ENCODE measurements around the gene HOXC11. TPM values are rescaled to one million over a fixed set of nuclear protein-coding genes. Genes with fewer than 3 reads are reported as not detected.

Gene HOXC11
- total RNA-seq, 4 donors from 2014 or later = 0.20 to 0.63 (median 0.60) TPM; not detected in 1

GRCh38 chr12:53929527-53929926 lies 43.4 kb upstream of the HOXC11 start:
- 11% methylated on average over 4 of the region's 4 CpGs for WGBS, 2 donors
- TF ChIP-seq CTCF (IDR thresholded peaks at IDR 0.05) (no peak), POLR2A (IDR thresholded peaks at IDR 0.05) (no peak), EP300 (IDR thresholded peaks at IDR 0.05) (no peak)

GRCh38 chr12:53930591-53931255 lies 42.2 kb upstream of the HOXC11 start:
- no peaks in the 10 kb centered on the region for H3K36me3 ChIP-seq
- 8 to 10% methylated on average over 30 of the region's 30 CpGs for WGBS, 2 donors
- H3K9me3 ChIP-seq = no peaks in the 10 kb centered on the region
- H3K4me1 ChIP-seq = peaks cover 0 to 17% (median 5%) of the 10 kb centered on the region in 4 donors
- DNase-seq (ENCODE audit: low spot score in 2 of 2) = no peak
- H3K27me3 ChIP-seq = peaks cover 4 to 100% of the 10 kb centered on the region in 2 donors
- no peak overlapping the region for H3K4me3 ChIP-seq
- no peak for TF ChIP-seq CTCF (IDR thresholded peaks at IDR 0.05)
- no peak for TF ChIP-seq POLR2A (IDR thresholded peaks at IDR 0.05)
- no peak for TF ChIP-seq EP300 (IDR thresholded peaks at IDR 0.05)
- H3K27ac ChIP-seq = no peak overlapping the region

More at GRCh38 chr12:53929527-53929926, 43.4 kb upstream of the HOXC11 start:
- Histone ChIP-seq H3K27me3 (peaks cover 4 to 100% of the 10 kb centered on the region in 2 donors), H3K9me3 (no peaks in the 10 kb centered on the region), H3K27ac (no peak overlapping the region), H3K4me3 (no peak overlapping the region), H3K4me1 (peaks cover 0 to 10% (median 0%) of the 10 kb centered on the region in 4 donors), H3K36me3 (no peaks in the 10 kb centered on the region)
- no peak for DNase-seq (ENCODE audit: low spot score in 2 of 2)

GRCh38 chr12:53931844-53932581 lies 40.9 kb upstream of the HOXC11 start:
- Histone ChIP-seq H3K27ac (no peak overlapping the region), H3K4me3 (no peak overlapping the region), H3K27me3 (peaks cover 4 to 100% of the 10 kb centered on the region in 2 donors), H3K36me3 (no peaks in the 10 kb centered on the region), H3K9me3 (no peaks in the 10 kb centered on the region), H3K4me1 (peaks cover 0 to 20% (median 5%) of the 10 kb centered on the region in 4 donors)
- 55 to 56% methylated on average over 4 of the region's 4 CpGs for WGBS, 2 donors
- DNase-seq (ENCODE audit: low spot score in 2 of 2) = no peak
- TF ChIP-seq POLR2A (IDR thresholded peaks at IDR 0.05) (no peak), EP300 (IDR thresholded peaks at IDR 0.05) (no peak), CTCF (IDR thresholded peaks at IDR 0.05) (no peak)

- Histone ChIP-seq H3K4me3 (no peak overlapping the region), H3K27me3 (peaks cover 8 to 100% of the 10 kb centered on the region in 2 donors), H3K36me3 (no peaks in the 10 kb centered on the region), H3K9me3 (no peaks in the 10 kb centered on the region), H3K4me1 (peaks cover 0 to 16% (median 5%) of the 10 kb centered on the region in 4 donors), H3K27ac (no peak overlapping the region)
- TF ChIP-seq POLR2A (IDR thresholded peaks at IDR 0.05) (no peak), EP300 (IDR thresholded peaks at IDR 0.05) (no peak), CTCF (IDR thresholded peaks at IDR 0.05) (no peak)
- DNase-seq (ENCODE audit: low spot score in 2 of 2) = no peak
- WGBS, 2 donors = 50 to 73% methylated on average over 4 of the region's 4 CpGs
Measured at GRCh38 chr12:53932915-53933314, 40.0 kb upstream of the HOXC11 start.

Measured in tibial nerve (tissue), 4 donors.